ENCODE results near the gene PXN. TPM values are rescaled to one million over a fixed set of nuclear protein-coding genes. Genes with fewer than 3 reads are reported as not detected.
A peak's percentile ranks its signal among the peaks of the same experiment; 100 is the strongest.

Gene PXN
- total RNA-seq, 2 donors from 2014 or later, result 29.3 to 35.9 TPM

DNA sequence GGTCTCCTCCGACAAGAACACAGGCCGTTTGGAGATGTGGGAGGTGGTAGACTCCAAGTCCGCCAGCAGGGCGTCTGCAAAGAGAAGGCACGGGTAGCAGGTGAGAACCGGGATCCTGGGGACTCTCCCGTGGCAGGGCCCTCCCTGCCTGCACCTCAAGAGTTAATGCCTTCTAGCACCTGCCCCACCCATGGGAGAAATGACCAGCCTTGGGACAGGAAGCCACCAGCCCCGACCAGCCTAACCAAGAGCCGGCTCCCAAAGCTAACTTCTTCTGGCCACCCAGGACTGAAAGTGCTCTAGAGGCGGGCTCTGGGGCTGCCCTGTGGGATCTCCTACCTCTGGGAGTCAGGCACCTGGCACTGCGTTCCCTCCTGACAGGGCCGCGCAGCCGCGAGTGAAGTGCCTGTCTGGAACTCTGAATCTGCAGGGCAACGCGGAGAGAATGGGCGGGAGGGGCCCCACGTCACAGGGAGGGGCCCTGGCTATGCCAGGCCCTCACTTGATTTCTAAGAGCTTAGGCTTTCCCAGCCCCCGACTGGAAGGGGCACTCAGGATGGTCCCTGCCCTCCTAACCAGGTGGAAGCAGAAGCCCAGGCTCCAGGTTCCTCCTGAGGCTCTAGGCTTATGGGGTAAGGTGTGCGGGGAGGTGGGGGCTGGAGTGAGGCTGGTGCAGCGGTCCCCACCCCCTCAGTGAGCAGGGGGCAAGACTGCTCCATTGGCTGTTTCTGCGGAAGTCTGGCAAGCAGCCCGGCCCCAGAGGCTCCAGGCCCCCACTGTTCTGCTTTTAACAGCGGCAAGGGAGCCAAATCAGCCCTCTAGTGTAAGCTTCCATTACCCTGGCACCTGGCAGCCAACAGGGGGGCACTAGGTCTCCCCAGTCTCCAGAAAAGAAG is 41.0 kb downstream of the PXN start:
- Histone ChIP-seq H3K27me3 (no peaks in the 10 kb centered on the region), H3K4me1 (peaks cover 45% of the 10 kb centered on the region), H3K9me3 (no peaks in the 10 kb centered on the region), H3K4me3 (no peak overlapping the region), H3K27ac (peak overlapping the region; percentile 64 to 81 (median 72)), H3K36me3 (replicated peaks in 1 of 2; ENCODE audit: insufficient read depth in 1 of 2, low read depth in 2 of 2) (peaks cover 0 to 12% of the 10 kb centered on the region in 2 donors)
- DNase-seq (peak; percentile 84 to 92 (median 90)), ATAC-seq (peak; percentile 79)
- 14% methylated on average over 17 to 25 of the region's 25 CpGs for WGBS, 2 donors
- peak; percentile 25 to 59 (median 51) for TF ChIP-seq POLR2A (IDR thresholded peaks at IDR 0.05)
- TF ChIP-seq, protein P1, sequence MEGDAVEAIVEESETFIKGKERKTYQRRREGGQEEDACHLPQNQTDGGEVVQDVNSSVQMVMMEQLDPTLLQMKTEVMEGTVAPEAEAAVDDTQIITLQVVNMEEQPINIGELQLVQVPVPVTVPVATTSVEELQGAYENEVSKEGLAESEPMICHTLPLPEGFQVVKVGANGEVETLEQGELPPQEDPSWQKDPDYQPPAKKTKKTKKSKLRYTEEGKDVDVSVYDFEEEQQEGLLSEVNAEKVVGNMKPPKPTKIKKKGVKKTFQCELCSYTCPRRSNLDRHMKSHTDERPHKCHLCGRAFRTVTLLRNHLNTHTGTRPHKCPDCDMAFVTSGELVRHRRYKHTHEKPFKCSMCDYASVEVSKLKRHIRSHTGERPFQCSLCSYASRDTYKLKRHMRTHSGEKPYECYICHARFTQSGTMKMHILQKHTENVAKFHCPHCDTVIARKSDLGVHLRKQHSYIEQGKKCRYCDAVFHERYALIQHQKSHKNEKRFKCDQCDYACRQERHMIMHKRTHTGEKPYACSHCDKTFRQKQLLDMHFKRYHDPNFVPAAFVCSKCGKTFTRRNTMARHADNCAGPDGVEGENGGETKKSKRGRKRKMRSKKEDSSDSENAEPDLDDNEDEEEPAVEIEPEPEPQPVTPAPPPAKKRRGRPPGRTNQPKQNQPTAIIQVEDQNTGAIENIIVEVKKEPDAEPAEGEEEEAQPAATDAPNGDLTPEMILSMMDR (IDR thresholded peaks at IDR 0.05), result peak in 1 of 7 experiments; percentile 7
- intact Hi-C loops (cut with DNase I), result loop anchor here (5.0 kb wide), 1 partner anchor 43 kb away; the partner anchor contains the start of gene PXN

GRCh38 chr12:120223458-120224303 is 41.8 kb downstream of the PXN start:
- H3K4me1 ChIP-seq, result peaks cover 37% of the 10 kb centered on the region
- 67 to 87% methylated on average over 4 to 18 of the region's 19 CpGs for WGBS, 2 donors
- no peaks in the 10 kb centered on the region for H3K9me3 ChIP-seq
- H3K4me3 ChIP-seq, result no peak overlapping the region
- ATAC-seq (no peak), DNase-seq (no peak)
- no peaks in the 10 kb centered on the region for H3K27me3 ChIP-seq
- intact Hi-C loops (cut with DNase I), result no loop called here
- peaks cover 0 to 14% of the 10 kb centered on the region in 2 donors for H3K36me3 ChIP-seq (replicated peaks in 1 of 2; ENCODE audit: insufficient read depth in 1 of 2, low read depth in 2 of 2)
- TF ChIP-seq POLR2A (IDR thresholded peaks at IDR 0.05), result no peak
- H3K27ac ChIP-seq, result peak overlapping the region; percentile 64 to 81 (median 72)

- Histone ChIP-seq H3K4me1 (peaks cover 25% of the 10 kb centered on the region), H3K36me3 (replicated peaks in 1 of 2; ENCODE audit: insufficient read depth in 1 of 2, low read depth in 2 of 2) (peaks cover 0 to 14% of the 10 kb centered on the region in 2 donors), H3K4me3 (no peak overlapping the region), H3K27ac (no peak overlapping the region), H3K9me3 (no peaks in the 10 kb centered on the region), H3K27me3 (no peaks in the 10 kb centered on the region)
- TF ChIP-seq, protein P1 (IDR thresholded peaks at IDR 0.05), result no peak
- no peak for TF ChIP-seq POLR2A (IDR thresholded peaks at IDR 0.05)
- WGBS, 2 donors, result 86% methylated on average over 12 of the region's 12 CpGs; no CpG with 5 or more reads in 1 of the 2 donors
- ATAC-seq (no peak), DNase-seq (no peak)
- intact Hi-C loops (cut with DNase I), result no loop called here
These were observed 43.2 kb downstream of the PXN start for GRCh38 chr12:120222288-120222832.

- intact Hi-C loops (cut with DNase I), result no loop called here
- no peaks in the 10 kb centered on the region for H3K9me3 ChIP-seq
- 88 to 95% methylated on average over 6 to 10 of the region's 13 CpGs for WGBS, 2 donors
- H3K27ac ChIP-seq, result no peak overlapping the region
- H3K4me3 ChIP-seq, result no peak overlapping the region
- TF ChIP-seq, protein P1 (IDR thresholded peaks at IDR 0.05), result no peak
- no peak for TF ChIP-seq POLR2A (IDR thresholded peaks at IDR 0.05)
- no peaks in the 10 kb centered on the region for H3K27me3 ChIP-seq
- peaks cover 25% of the 10 kb centered on the region for H3K4me1 ChIP-seq
- DNase-seq (no peak), ATAC-seq (no peak)
- H3K36me3 ChIP-seq (replicated peaks in 1 of 2; ENCODE audit: insufficient read depth in 1 of 2, low read depth in 2 of 2), result peaks cover 0 to 14% of the 10 kb centered on the region in 2 donors
These were observed 44.0 kb downstream of the PXN start for GRCh38 chr12:120221576-120221900.

Measured in body of pancreas (tissue), 4 donors.